Measurements from ENCODE around the gene NTN5.

GRCh38 chr19:48628486-48629296 lies 44.1 kb downstream of the NTN5 start:
- TF ChIP-seq POLR2A (IDR thresholded peaks at IDR 0.05), result no peak
- TF ChIP-seq, protein P1, sequence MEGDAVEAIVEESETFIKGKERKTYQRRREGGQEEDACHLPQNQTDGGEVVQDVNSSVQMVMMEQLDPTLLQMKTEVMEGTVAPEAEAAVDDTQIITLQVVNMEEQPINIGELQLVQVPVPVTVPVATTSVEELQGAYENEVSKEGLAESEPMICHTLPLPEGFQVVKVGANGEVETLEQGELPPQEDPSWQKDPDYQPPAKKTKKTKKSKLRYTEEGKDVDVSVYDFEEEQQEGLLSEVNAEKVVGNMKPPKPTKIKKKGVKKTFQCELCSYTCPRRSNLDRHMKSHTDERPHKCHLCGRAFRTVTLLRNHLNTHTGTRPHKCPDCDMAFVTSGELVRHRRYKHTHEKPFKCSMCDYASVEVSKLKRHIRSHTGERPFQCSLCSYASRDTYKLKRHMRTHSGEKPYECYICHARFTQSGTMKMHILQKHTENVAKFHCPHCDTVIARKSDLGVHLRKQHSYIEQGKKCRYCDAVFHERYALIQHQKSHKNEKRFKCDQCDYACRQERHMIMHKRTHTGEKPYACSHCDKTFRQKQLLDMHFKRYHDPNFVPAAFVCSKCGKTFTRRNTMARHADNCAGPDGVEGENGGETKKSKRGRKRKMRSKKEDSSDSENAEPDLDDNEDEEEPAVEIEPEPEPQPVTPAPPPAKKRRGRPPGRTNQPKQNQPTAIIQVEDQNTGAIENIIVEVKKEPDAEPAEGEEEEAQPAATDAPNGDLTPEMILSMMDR (IDR thresholded peaks at IDR 0.05 in 4 of 5, conservative IDR thresholded peaks at IDR 0.05 in 1 of 5), result no peak
